ENCODE results near the gene ARID1B. TPM values are rescaled to one million over a fixed set of nuclear protein-coding genes. Genes with fewer than 3 reads are reported as not detected.

ARID1B gene
- total and polyA plus RNA-seq, 10 of the 15 experiments (the other 5 are each of a cell fraction or from before 2014, with no cell fraction given): 24.7 to 133 (median 54.6) TPM

DNA sequence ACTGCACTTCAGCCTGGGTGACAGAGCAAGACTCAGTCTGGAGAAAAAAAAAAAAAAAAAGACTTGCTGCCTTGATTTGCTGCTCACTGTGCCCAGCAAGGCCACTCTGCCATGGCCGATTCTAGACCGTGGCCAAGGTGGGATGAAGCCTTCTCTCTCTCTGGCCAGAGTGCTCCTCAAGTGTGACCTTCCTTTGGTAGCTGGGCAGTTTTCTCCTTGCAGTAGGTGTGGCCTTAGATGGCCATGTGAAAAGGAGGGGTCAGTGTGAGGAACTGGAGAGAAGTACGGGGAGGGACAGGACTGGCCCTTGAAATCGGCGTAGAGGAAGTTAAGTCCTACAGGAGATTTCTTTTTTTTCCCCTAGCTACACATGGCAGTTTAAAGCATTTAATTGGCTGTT lies 272.0 kb downstream of the ARID1B start:
- Histone ChIP-seq H3K36me3 (ENCODE audit: control insufficient read depth in 2 of 2, insufficient read depth in 2 of 2, low read length in 1 of 2) (peaks cover 0 to 6% of the 10 kb centered on the region in 2 experiments; a peak in 1 of 4 replicates), H3K4me2 (ENCODE audit: control insufficient read depth, insufficient read depth) (no peak overlapping the region), H3K4me3 (no peak overlapping the region), H3K4me1 (ENCODE audit: control insufficient read depth, insufficient read depth, low read length) (peaks cover 5% of the 10 kb centered on the region), H3K79me2 (ENCODE audit: control insufficient read depth, insufficient read depth, low read length) (peaks cover 19% of the 10 kb centered on the region), H3K9ac (ENCODE audit: control insufficient read depth, insufficient read depth, low read length) (no peak overlapping the region), H3K27ac (ENCODE audit: control insufficient read depth, insufficient read depth) (no peak overlapping the region), H3K27me3 (replicated peaks in 1 of 2; ENCODE audit: control insufficient read depth in 2 of 2, insufficient read depth in 2 of 2, low read length in 1 of 2) (no peaks in the 10 kb centered on the region), H4K20me1 (ENCODE audit: control insufficient read depth, insufficient read depth) (no peaks in the 10 kb centered on the region), H3K9me3 (replicated peaks; ENCODE audit: control insufficient read depth, insufficient read depth, low read length) (no peaks in the 10 kb centered on the region), H2AFZ (ENCODE audit: control insufficient read depth, low read depth, low read length) (no peak overlapping the region)
- in situ Hi-C loops (cut with MboI): no loop called here
- CTCF ChIA-PET: interaction anchor here (0.6 kb wide), 1 partner anchor 293 kb away, joined by 3 read pairs; no protein-coding TSS in a partner anchor
- DNase-seq (ENCODE audit: low read depth, low spot score) (no peak), FAIRE-seq (no peak), ATAC-seq (no peak)
- TF ChIP-seq, protein P1, sequence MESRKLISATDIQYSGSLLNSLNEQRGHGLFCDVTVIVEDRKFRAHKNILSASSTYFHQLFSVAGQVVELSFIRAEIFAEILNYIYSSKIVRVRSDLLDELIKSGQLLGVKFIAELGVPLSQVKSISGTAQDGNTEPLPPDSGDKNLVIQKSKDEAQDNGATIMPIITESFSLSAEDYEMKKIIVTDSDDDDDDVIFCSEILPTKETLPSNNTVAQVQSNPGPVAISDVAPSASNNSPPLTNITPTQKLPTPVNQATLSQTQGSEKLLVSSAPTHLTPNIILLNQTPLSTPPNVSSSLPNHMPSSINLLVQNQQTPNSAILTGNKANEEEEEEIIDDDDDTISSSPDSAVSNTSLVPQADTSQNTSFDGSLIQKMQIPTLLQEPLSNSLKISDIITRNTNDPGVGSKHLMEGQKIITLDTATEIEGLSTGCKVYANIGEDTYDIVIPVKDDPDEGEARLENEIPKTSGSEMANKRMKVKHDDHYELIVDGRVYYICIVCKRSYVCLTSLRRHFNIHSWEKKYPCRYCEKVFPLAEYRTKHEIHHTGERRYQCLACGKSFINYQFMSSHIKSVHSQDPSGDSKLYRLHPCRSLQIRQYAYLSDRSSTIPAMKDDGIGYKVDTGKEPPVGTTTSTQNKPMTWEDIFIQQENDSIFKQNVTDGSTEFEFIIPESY (IDR thresholded peaks at IDR 0.05): no peak
- TF ChIP-seq BCL11A (IDR thresholded peaks at IDR 0.05; ENCODE audit: low read depth, low read length): no peak
- no peak for TF ChIP-seq LARP7 (IDR thresholded peaks at IDR 0.05)
- TF ChIP-seq POLR2A (IDR thresholded peaks at IDR 0.05; ENCODE audit: low read depth, low read length): 0 out of 2 replicates have a peak, but pooled peaks have one; percentile 21
- POLR2A ChIA-PET: no interaction called here
- SMC1A ChIA-PET (ENCODE audit: uncharacterized antibody, unreplicated experiment): interaction anchor here (1.2 kb wide), 1 partner anchor 328 kb away, joined by 3 read pairs; no protein-coding TSS in a partner anchor
- intact Hi-C loops (cut with micrococcal nuclease; ENCODE audit: unreplicated experiment): no loop called here
- over 99% methylated on average over 5 of the region's 5 CpGs for WGBS (ENCODE audit: insufficient coverage, insufficient replicate concordance, low lambda C conversion rate, missing lambda C conversion rate)
- RAD21 ChIA-PET (ENCODE audit: unreplicated experiment): interaction anchor here (0.7 kb wide), 1 partner anchor 20 kb away, joined by 3 read pairs; no protein-coding TSS in a partner anchor
- no TSS peak for BruUV-seq (replicated peaks)

DNA sequence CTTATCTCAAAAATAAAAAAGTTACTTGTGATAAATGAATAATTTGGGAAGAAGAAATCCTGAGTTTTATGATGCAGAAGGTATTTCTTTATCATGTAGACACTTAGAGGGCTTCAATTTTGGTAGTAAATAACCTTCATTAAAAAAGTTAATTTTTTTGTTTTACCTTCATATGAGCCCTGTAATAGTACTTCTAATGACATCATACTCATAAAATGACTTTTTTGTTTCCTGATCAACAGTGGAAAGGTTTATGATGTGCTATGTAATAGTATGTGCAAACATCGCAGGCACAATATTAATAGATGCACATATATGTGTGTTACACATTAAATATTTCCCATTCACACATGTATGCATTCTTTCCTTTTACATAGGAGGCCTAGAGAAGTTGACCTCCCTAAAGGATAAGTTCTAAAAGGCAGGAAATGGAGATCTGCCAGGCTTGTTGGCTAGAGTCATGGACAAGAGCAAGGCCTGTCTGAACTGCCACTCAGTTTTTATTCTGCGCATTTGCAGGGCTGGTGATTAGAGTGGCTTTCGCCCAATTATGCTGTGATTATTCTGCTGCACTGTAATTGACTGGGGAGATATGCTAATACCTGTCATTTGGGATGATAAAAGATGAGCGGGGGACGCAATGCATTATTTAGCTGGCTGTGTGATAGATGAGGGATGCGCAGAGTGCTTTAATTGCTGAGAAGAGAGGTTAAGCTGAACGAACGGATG lies 273.5 kb downstream of the ARID1B start:
- peaks cover 22% of the 10 kb centered on the region for H3K79me2 ChIP-seq (ENCODE audit: control insufficient read depth, insufficient read depth, low read length)
- CTCF ChIA-PET: no interaction called here
- RAD21 ChIA-PET (ENCODE audit: unreplicated experiment): no interaction called here
- BruUV-seq (replicated peaks): no TSS peak
- H3K9ac ChIP-seq (ENCODE audit: control insufficient read depth, insufficient read depth, low read length): no peak overlapping the region
- DNase-seq (ENCODE audit: low read depth, low spot score): no peak
- ATAC-seq: no peak
- TF ChIP-seq SREBF1 (IDR thresholded peaks at IDR 0.05; ENCODE audit: low read length) (no peak), JUNB (IDR thresholded peaks at IDR 0.05) (peak; percentile 54; the same call in 1 of the 2 replicates), ATF7 (IDR thresholded peaks at IDR 0.05; ENCODE audit: low read depth) (0 out of 2 replicates have a peak, but pooled peaks have one; percentile 19)
- no peak for FAIRE-seq
- H3K36me3 ChIP-seq (ENCODE audit: control insufficient read depth in 2 of 2, insufficient read depth in 2 of 2, low read length in 1 of 2): peaks cover 0 to 6% of the 10 kb centered on the region in 2 experiments; a peak in 1 of 4 replicates
- WGBS (ENCODE audit: insufficient coverage, insufficient replicate concordance, low lambda C conversion rate, missing lambda C conversion rate): 98% methylated on average over 8 of the region's 8 CpGs
- SMC1A ChIA-PET (ENCODE audit: uncharacterized antibody, unreplicated experiment): interaction anchor here (0.9 kb wide), 1 partner anchor 14 kb away, joined by 3 read pairs; no protein-coding TSS in a partner anchor
- POLR2A ChIA-PET: no interaction called here
- intact Hi-C loops (cut with micrococcal nuclease; ENCODE audit: unreplicated experiment) (no loop called here), in situ Hi-C loops (cut with MboI) (no loop called here)
- H3K27ac ChIP-seq (ENCODE audit: control insufficient read depth, insufficient read depth): no peak overlapping the region
- H2AFZ ChIP-seq (ENCODE audit: control insufficient read depth, low read depth, low read length): no peak overlapping the region
- no peaks in the 10 kb centered on the region for H3K9me3 ChIP-seq (replicated peaks; ENCODE audit: control insufficient read depth, insufficient read depth, low read length)
- H3K4me1 ChIP-seq (ENCODE audit: control insufficient read depth, insufficient read depth, low read length): peaks cover 14% of the 10 kb centered on the region
- no peak overlapping the region for H3K4me3 ChIP-seq
- H3K27me3 ChIP-seq (replicated peaks in 1 of 2; ENCODE audit: control insufficient read depth in 2 of 2, insufficient read depth in 2 of 2, low read length in 1 of 2): no peaks in the 10 kb centered on the region
- no peak overlapping the region for H3K4me2 ChIP-seq (ENCODE audit: control insufficient read depth, insufficient read depth)
- peaks cover 4% of the 10 kb centered on the region for H4K20me1 ChIP-seq (ENCODE audit: control insufficient read depth, insufficient read depth)

Measured in GM12878 (cell line).